Dendritic cell treated with granulocyte-macrophage colony-stimulating factor and Interleukin-4, amounts not matched to agents 40 ng/mL and 50 ng/mL, for 4 days (primary cell): ENCODE measurements around the gene TCEA2.

Experiments used
- H3K27ac Mint-ChIP-seq: one replicate; pipeline ENCODE4 v1.8.0; 2022; ENCODE audit warnings: mild to moderate bottlenecking, mixed read lengths
- H3K27me3 Mint-ChIP-seq: one replicate; pipeline ENCODE4 v1.8.0; 2022; ENCODE audit warnings: mild to moderate bottlenecking, mixed read lengths
- H3K36me3 Mint-ChIP-seq: one replicate; pipeline ENCODE4 v1.8.0; 2022; ENCODE audit warnings: low read depth, mixed read lengths
- H3K4me1 Mint-ChIP-seq: one replicate; pipeline ENCODE4 v1.8.0; 2022; ENCODE audit warnings: low read depth, mixed read lengths
- H3K4me3 Mint-ChIP-seq: one replicate; pipeline ENCODE4 v1.8.0; 2022; ENCODE audit warnings: mild to moderate bottlenecking, moderate library complexity, mixed read lengths
- H3K9me3 Mint-ChIP-seq: one replicate; pipeline ENCODE4 v1.8.0; 2022; ENCODE audit warnings: mixed read lengths
- intact Hi-C: fragments of 100-400 bp; cut with micrococcal nuclease; formaldehyde crosslinking; loops from one replicate; pipeline ENCODE4 v1.15.0; 2022

The TCEA2 gene

DNA sequence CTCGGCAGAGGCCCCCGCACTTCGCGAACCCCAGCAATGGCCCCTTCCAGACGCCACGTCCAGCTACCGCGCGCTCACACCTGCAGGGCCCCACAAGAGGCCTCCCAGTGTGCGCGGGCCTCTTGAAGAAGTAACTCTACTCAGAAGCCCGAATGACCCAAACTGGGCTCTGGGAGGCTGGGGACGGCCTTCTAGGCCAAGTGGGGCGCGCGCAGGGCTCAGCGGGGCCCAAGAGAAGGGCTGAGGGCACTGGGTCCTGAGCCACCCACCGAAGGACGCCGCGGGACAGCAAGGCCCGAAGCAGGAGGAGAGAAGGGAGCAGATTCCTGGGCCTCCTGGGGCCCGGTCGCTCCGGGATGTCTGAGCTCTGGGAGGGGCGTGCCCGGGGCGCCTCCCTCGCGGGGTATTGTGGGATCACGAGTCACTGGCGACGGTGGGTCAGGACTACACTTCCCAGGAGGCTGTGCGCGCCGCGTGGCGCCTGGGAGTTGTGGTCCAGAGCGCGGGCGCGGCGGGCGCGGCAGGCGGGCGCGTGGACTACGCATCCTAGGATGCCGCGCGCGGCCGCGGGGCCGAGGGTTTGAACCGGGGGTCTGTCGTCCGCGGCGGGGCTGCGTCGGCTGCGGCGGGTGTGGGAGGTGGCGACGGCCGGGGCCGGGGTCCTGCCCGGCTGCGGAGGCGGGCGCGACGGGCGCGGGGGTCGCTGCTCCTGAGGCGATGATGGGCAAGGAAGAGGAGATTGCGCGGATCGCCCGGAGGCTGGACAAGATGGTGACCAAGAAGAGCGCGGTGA lies at the start of gene TCEA2:
TCEA2 (plus strand) TSS at position 603 of the 793 bp plus-strand sequence; CDS start at position 718, 115 bp downstream.
- intact Hi-C loops, result loop anchor here (2.0 kb wide), 1 partner anchor 82 kb away; the partner anchor contains the start of gene PRPF6
- H3K27me3 Mint-ChIP-seq, result peaks cover 43% of the 10 kb centered on the region
- H3K4me1 Mint-ChIP-seq, result peaks cover 55% of the 10 kb centered on the region
- H3K9me3 Mint-ChIP-seq, result no peaks in the 10 kb centered on the region
- H3K4me3 Mint-ChIP-seq, result peak within 1 kb of the TSS; percentile 92
- H3K36me3 Mint-ChIP-seq, result peaks cover 13% of the 10 kb centered on the region
- peak within 1 kb of the TSS; percentile 90 for H3K27ac Mint-ChIP-seq

DNA sequence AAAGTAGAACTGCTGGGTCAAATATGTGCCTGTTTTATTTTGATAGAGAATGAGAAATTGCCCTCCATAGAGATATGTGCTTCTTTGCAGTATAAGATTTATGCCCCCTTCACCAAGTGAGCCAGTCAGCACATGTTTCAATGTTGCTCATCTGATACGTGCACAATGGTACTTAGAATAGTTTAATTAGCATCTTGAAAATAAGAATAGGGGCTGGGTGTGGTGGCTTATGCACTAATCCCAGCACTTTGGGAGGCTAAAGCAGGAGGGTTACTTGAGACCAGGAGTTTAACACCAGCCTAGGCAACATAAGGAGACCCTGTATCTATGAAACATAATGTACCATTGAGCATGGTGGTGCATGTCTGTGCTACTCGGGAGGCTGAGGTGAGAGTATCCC lies 47.4 kb upstream of the TCEA2 start:
- no peak overlapping the region for H3K4me3 Mint-ChIP-seq
- H3K9me3 Mint-ChIP-seq, result no peaks in the 10 kb centered on the region
- no peaks in the 10 kb centered on the region for H3K4me1 Mint-ChIP-seq
- H3K36me3 Mint-ChIP-seq, result peaks cover 90% of the 10 kb centered on the region
- H3K27ac Mint-ChIP-seq, result no peak overlapping the region
- intact Hi-C loops, result no loop called here
- no peaks in the 10 kb centered on the region for H3K27me3 Mint-ChIP-seq

DNA sequence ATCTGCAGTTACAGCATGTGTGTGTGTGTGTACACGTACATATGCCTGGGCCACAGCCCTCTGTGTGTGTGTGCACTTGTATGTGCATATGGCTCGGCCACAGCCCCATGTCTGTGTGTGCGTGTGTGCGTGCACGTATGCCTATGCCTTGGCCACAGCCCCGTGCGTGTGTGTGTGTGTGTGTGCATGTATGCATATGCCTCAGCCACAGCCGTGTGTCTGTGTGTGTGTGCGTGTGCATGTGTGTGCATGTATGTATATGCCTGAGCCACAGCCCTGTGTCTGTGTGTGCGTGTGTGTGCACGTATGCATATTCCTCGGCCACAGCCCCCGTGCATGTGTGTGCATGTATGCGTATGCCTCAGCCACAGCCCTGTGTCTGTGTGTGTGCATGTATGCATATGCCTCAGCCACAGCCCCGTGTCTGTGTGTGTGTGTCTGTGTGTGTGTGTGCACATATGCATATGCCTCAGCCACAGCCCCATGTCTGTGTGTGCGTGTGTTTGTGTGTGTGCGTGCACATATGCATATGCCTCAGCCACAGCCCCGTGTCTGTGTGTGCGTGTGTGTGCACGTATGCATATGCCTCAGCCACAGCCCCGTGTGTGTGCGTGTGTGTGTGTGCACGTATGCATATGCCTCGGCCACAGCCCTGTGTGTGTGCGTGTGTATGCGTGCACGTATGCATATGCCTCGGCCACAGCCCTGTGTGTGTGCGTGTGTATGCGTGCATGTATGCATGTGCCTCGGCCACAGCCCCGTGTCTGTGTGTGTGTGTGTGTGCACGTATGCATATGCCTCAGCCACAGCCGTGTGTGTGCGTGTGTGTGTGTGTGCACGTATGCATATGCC lies 41.6 kb upstream of the TCEA2 start:
- no peaks in the 10 kb centered on the region for H3K9me3 Mint-ChIP-seq
- peaks cover 99% of the 10 kb centered on the region for H3K36me3 Mint-ChIP-seq
- intact Hi-C loops, result no loop called here
- no peaks in the 10 kb centered on the region for H3K27me3 Mint-ChIP-seq
- no peaks in the 10 kb centered on the region for H3K4me1 Mint-ChIP-seq
- no peak overlapping the region for H3K4me3 Mint-ChIP-seq
- no peak overlapping the region for H3K27ac Mint-ChIP-seq

DNA sequence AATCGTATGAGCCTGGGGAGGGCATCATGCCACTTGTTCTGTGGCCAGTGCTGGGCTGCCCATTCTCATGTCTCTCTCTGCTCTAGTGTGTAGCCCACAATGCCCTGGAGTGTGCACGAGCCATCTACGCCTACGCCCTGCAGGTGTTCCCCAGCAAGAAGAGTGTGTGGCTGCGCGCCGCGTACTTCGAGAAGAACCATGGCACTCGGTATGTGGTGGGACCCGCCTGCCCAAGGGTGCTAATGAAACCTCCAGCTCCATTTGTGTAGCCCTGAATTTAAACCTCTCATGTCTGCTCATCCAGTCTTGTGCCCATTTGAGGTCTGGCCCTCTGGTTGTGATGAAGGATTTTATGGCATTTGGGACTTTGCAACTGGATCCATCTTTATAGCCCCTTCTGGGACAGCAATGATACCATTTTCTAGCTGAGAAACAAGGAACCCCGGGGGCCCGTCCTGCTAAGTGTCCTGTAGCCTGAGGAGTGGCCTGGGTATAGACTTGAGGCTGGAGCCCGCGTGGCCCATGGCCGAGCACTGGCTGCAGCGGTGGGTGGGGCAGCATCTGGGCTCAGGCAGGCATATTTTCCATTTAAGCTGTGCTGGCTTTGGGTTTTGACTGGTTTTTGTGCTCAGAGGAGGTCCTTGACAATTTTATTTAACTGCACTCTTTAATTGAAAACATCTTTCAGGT lies 40.2 kb upstream of the TCEA2 start:
- Mint-ChIP-seq H3K4me1 (no peaks in the 10 kb centered on the region), H3K4me3 (no peak overlapping the region), H3K27ac (no peak overlapping the region), H3K27me3 (no peaks in the 10 kb centered on the region), H3K9me3 (no peaks in the 10 kb centered on the region), H3K36me3 (peaks cover 99% of the 10 kb centered on the region)
- intact Hi-C loops, result no loop called here

DNA sequence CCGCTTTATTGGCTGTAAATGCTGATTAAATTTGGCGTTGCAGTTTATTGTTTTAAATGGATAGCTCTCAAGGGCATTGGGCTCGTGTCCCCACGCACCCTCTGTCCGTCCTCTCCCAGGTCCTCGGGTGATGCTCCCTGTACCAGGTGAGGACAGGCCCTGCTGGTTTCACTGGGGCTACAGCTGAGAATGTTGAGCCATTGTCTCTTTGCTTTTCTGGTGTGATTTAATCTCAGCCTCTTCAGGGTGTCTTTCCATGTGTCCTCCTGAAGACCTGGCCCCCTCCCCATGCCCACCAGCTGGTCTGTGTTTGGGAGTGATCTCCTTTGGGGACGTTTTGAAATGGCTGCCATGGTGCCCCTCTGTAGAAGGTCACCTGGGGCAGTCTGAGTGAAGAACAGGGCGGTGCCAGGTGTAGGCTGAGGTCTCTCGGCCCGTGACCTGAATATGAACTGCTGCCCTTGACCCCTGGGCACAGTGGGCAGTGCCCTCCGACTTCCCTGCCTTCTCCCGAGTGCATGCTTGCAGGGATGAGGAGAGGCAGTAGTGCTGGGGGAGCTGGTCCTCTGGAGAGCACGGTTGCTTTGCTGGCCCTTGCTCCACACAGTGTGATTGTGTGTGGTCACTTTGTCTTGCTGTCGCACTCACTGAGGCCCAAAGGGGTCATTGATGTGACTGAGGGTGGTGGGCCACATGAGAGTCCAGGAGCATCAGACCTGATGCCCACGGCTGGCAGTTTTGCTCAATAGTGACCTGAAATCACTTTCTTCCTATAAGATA lies 39.4 kb upstream of the TCEA2 start:
- Mint-ChIP-seq H3K9me3 (no peaks in the 10 kb centered on the region), H3K4me3 (no peak overlapping the region), H3K4me1 (no peaks in the 10 kb centered on the region), H3K27me3 (no peaks in the 10 kb centered on the region), H3K27ac (no peak overlapping the region), H3K36me3 (peaks cover 99% of the 10 kb centered on the region)
- intact Hi-C loops, result no loop called here

DNA sequence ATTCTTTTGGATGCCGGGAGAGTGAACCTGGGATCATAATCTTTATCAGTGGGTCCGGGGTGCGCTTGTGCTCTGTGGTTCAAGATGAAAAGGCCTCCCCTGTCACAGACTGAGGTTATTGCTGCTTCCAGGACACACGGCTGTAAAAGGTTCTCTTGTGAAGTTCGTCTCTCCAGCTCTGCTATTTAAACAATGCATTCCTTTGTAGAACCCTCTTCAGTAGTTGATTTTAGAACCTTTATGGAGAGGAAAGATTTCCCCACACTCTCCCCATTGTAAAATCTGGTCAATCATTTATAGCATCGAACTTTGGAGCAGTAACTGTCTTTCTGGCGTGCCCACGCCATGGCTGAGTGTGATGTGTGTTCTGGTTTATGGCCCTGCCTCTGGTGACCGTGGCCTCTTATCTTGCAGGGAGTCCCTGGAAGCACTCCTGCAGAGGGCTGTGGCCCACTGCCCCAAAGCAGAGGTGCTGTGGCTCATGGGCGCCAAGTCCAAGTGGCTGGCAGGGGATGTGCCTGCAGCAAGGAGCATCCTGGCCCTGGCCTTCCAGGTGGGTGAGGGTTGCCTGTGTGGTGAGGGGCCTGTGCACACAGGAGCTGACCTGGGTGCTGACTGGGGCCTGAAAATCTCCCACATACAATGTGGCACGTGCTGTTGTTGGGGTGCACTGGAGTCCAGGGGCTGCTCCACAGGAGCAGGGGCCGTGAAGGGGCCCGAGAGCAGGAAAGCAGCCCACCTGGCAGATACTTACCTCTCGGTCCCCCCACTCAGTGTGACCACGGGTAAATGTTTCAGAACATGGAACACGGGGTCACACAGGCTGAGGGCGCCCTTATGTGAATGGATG lies 38.6 kb upstream of the TCEA2 start:
- intact Hi-C loops, result no loop called here
- Mint-ChIP-seq H3K4me3 (no peak overlapping the region), H3K4me1 (no peaks in the 10 kb centered on the region), H3K27me3 (no peaks in the 10 kb centered on the region), H3K36me3 (peaks cover 99% of the 10 kb centered on the region), H3K9me3 (no peaks in the 10 kb centered on the region), H3K27ac (no peak overlapping the region)

DNA sequence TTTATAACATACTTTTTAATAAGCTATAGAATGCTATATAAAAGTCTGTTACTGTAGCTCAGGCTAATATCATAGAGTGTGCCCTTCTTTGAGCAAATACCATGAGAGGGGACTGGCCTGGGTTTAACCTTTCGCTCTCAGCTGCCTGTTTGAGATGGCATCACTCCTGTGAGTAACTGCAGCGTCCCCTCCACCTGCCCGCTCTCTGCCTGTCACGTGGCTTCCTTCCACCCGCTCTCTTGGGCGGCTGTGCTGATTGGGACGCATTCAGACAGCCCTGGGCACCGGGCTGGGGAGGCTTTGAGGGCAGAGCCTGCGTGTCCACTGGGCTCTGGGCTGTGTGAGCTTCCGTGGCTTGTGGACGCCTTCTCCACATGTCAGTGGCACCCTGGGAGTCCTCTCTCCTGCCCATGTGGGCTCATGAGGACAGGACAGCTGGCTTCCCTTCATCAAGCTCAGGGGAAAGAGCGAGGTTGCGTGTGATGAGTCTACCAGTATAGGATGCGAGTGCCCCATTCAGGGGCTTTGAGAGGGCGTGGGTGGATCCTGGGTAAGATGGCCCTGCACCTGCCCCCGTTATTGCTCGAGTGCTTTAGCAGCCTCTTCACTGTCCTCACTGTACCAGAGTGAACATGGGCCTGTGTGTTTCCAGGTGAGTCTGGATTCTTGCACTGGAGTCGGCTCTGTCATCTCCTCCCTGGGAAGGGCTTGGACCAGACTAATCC lies 37.7 kb upstream of the TCEA2 start:
- H3K9me3 Mint-ChIP-seq, result no peaks in the 10 kb centered on the region
- no peaks in the 10 kb centered on the region for H3K4me1 Mint-ChIP-seq
- peaks cover 99% of the 10 kb centered on the region for H3K36me3 Mint-ChIP-seq
- intact Hi-C loops, result no loop called here
- no peak overlapping the region for H3K27ac Mint-ChIP-seq
- H3K27me3 Mint-ChIP-seq, result no peaks in the 10 kb centered on the region
- H3K4me3 Mint-ChIP-seq, result no peak overlapping the region

DNA sequence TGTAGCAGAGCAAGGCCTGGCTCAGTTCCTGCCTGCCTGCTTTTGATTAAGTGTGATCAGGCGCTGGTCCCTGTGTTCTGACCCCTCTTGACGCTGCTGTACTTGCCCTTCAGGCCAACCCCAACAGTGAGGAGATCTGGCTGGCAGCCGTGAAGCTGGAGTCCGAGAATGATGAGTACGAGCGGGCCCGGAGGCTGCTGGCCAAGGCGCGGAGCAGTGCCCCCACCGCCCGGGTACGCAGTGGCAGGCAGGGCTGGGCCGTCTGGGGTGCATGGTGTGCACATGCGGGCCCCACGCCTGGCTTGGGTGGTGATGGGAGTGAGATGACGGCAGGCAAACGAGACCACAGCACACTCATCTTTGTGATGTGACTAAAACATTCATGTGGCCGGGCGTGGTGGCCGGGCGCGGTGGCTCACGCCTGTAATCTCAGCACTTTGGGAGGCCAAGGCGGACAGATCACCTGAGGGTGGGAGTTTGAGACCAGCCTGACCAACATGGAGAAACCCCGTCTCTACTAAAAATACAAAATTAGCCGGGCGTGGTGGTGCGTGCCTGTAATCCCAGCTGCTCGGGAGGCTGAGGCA lies 37.1 kb upstream of the TCEA2 start:
- peaks cover 100% of the 10 kb centered on the region for H3K36me3 Mint-ChIP-seq
- H3K4me1 Mint-ChIP-seq, result no peaks in the 10 kb centered on the region
- intact Hi-C loops, result no loop called here
- no peak overlapping the region for H3K27ac Mint-ChIP-seq
- no peaks in the 10 kb centered on the region for H3K9me3 Mint-ChIP-seq
- H3K27me3 Mint-ChIP-seq, result no peaks in the 10 kb centered on the region
- no peak overlapping the region for H3K4me3 Mint-ChIP-seq

DNA sequence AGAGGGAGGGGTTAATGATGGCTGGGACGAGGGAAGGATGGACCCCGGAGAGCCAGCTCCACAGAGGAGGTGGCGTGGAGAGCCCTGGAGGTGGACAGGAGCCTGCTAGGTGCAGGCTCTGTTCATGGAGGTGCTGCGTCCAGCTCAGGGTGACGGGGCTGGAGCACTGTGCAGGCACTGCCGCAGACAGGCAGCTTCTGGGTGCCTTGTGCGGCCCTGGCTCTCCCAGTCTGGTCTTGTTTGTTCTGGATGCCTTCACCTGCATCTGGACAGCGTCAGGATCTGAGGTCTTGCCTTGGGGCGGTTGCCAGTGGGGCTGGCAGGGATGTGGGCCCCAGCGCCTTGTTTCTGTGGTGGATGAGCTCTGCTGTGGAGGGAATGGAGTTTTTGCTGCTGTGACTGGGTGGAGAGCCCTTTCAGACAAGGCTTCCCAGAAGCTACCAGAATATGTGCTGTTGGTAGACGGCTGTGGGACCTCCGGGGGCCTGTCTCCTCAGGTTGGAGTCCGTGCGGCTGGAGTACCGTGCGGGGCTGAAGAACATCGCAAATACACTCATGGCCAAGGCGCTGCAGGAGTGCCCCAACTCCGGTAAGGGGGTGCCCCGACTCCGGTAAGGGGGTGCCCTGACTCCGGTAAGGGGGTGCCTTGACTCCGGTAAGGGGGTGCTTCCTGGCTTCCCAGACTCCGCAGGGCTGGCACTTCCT lies 34.9 kb upstream of the TCEA2 start:
- H3K4me3 Mint-ChIP-seq, result no peak overlapping the region
- no peaks in the 10 kb centered on the region for H3K9me3 Mint-ChIP-seq
- H3K4me1 Mint-ChIP-seq, result no peaks in the 10 kb centered on the region
- no peaks in the 10 kb centered on the region for H3K27me3 Mint-ChIP-seq
- H3K36me3 Mint-ChIP-seq, result peaks cover 100% of the 10 kb centered on the region
- intact Hi-C loops, result no loop called here
- no peak overlapping the region for H3K27ac Mint-ChIP-seq

DNA sequence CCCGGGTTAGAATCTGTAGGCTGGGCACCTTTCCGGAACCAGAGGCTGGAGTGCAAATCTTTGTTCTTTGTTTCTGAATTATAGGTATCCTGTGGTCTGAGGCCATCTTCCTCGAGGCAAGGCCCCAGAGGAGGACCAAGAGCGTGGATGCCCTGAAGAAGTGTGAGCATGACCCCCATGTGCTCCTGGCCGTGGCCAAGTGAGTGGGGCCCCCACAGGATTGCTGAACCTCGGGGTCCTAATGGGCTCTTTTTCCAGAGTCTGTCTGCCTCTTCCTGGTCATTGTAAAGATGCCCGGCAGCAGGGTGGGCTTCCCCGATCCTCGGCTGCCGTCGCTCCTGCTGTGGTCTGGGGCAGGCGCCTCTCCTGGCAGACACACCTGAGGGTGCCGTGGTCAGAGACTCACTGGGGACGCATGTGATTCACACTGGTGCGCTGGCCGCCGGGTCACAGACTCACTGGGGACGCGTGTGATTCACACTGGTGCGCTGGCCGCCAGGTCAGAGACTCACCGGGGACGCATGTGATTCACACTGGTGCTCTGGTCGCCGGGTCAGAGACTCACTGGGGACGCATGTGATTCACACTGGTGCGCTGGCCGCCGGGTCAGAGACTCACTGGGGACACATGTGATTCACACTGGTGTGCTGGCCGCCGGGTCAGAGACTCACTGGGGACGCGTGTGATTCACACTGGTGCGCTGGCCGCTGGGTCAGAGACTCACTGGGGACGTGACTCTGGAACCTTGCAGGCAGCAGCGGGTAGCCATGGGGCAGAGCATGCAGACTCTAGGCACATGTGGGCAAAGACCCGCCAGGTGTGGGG lies 33.5 kb upstream of the TCEA2 start:
- Mint-ChIP-seq H3K36me3 (peaks cover 100% of the 10 kb centered on the region), H3K27ac (no peak overlapping the region), H3K9me3 (no peaks in the 10 kb centered on the region), H3K4me3 (no peak overlapping the region), H3K4me1 (no peaks in the 10 kb centered on the region), H3K27me3 (no peaks in the 10 kb centered on the region)
- intact Hi-C loops, result no loop called here
